ENCODE measurements around the gene SH3BP2.

Gene SH3BP2

GRCh38 chr4:2834001-2834921 is 41.4 kb downstream of the SH3BP2 start:
- DNase-seq, result peak; percentile 22

- peak; percentile 13 for DNase-seq
Measured at GRCh38 chr4:2835978-2836377, 43.1 kb downstream of the SH3BP2 start.

GRCh38 chr4:2836391-2836859 is 43.5 kb downstream of the SH3BP2 start:
- DNase-seq, result peak; percentile 16

GRCh38 chr4:2837110-2837903 is 44.4 kb downstream of the SH3BP2 start:
- DNase-seq, result no peak

- peak; percentile 69 for DNase-seq
Measured at GRCh38 chr4:2837904-2838496, 45.1 kb downstream of the SH3BP2 start.

GRCh38 chr4:2839060-2839459 is 46.2 kb downstream of the SH3BP2 start:
- no peak for DNase-seq

GRCh38 chr4:2842687-2843262 is 49.9 kb downstream of the SH3BP2 start:
- no peak for DNase-seq

GRCh38 chr4:2843263-2843940 is 50.5 kb downstream of the SH3BP2 start, which contains the start of gene ADD1:
ADD1 (plus strand) TSS chr4:2843844; CDS start chr4:2875916, 32,072 bp downstream.
- DNase-seq, result peak; percentile 100

- no peak for DNase-seq
Measured at GRCh38 chr4:2843941-2844584, 51.2 kb downstream of the SH3BP2 start.

- DNase-seq, result no peak
Measured at GRCh38 chr4:2846172-2846571, 53.3 kb downstream of the SH3BP2 start.

GRCh38 chr4:2847302-2847871 is 54.5 kb downstream of the SH3BP2 start:
- no peak for DNase-seq

GRCh38 chr4:2848449-2848848 is 55.6 kb downstream of the SH3BP2 start:
- no peak for DNase-seq

GRCh38 chr4:2849267-2850152 is 56.6 kb downstream of the SH3BP2 start:
- no peak for DNase-seq

- DNase-seq, result no peak
Measured at GRCh38 chr4:2850966-2851798, 58.3 kb downstream of the SH3BP2 start.

GRCh38 chr4:2852481-2852921 is 59.6 kb downstream of the SH3BP2 start:
- DNase-seq, result peak; percentile 41

GRCh38 chr4:2855584-2855983 is 62.7 kb downstream of the SH3BP2 start:
- DNase-seq, result no peak

- no peak for DNase-seq
Measured at GRCh38 chr4:2856266-2856665, 63.4 kb downstream of the SH3BP2 start.

- DNase-seq, result no peak
Measured at GRCh38 chr4:2857349-2857927, 64.6 kb downstream of the SH3BP2 start.
